GM23248 (cell line): Measurements from ENCODE around the gene CD109. TPM values are rescaled to one million over a fixed set of nuclear protein-coding genes. Genes with fewer than 3 reads are reported as not detected.

Experiments used
- DNase-seq: peaks from one replicate; pipeline ENCODE4 v3.0.0-alpha.2; 2015
- H2AFZ ChIP-seq: fragments of 200-600 bp; sonication (generic); 2 replicates; pipeline ENCODE4 v1.6.1; 2016; ENCODE audit warnings: antibody characterized with exemption
- H3F3A ChIP-seq: fragments of 200-600 bp; sonication (generic); 2 replicates; pipeline ENCODE4 v1.6.1; 2016; ENCODE audit warnings: mild to moderate bottlenecking, antibody characterized with exemption, mixed run types; ENCODE audit not compliant: insufficient read depth
- H3K27ac ChIP-seq: fragments of 200-600 bp; sonication (generic); 2 replicates; pipeline ENCODE4 v1.5.1; 2016; ENCODE audit warnings: mild to moderate bottlenecking
- H3K27me3 ChIP-seq: fragments of 200-600 bp; sonication (generic); replicated peaks from 2 replicates; pipeline ENCODE4 v1.6.1; 2016; ENCODE audit warnings: mild to moderate bottlenecking; ENCODE audit not compliant: insufficient read depth
- H3K36me3 ChIP-seq: fragments of 200-600 bp; sonication (generic); 2 replicates; pipeline ENCODE4 v1.6.1; 2016; ENCODE audit warnings: low read depth, mild to moderate bottlenecking
- H3K4me1 ChIP-seq: fragments of 200-600 bp; sonication (generic); 2 replicates; pipeline ENCODE4 v1.6.1; 2016; ENCODE audit warnings: mild to moderate bottlenecking; ENCODE audit not compliant: insufficient read depth
- H3K4me2 ChIP-seq: fragments of 200-600 bp; sonication (generic); one replicate; pipeline ENCODE4 v1.6.1; 2016; ENCODE audit warnings: mild to moderate bottlenecking; ENCODE audit not compliant: unreplicated experiment
- H3K4me3 ChIP-seq: fragments of 200-600 bp; sonication (generic); 2 replicates; pipeline ENCODE4 v1.5.1; 2016; ENCODE audit warnings: mild to moderate bottlenecking
- H3K79me2 ChIP-seq: fragments of 200-600 bp; sonication (generic); 2 replicates; pipeline ENCODE4 v1.6.1; 2016; ENCODE audit warnings: mild to moderate bottlenecking; ENCODE audit not compliant: insufficient read depth
- H3K9ac ChIP-seq: fragments of 200-600 bp; sonication (generic); 2 replicates; pipeline ENCODE4 v1.6.1; 2016; ENCODE audit warnings: mild to moderate bottlenecking
- H3K9me2 ChIP-seq: fragments of 200-600 bp; sonication (generic); 2 replicates; pipeline ENCODE4 v1.6.1; 2016; ENCODE audit warnings: mixed run types, mild to moderate bottlenecking, moderate library complexity; ENCODE audit not compliant: insufficient read depth
- H3K9me3 ChIP-seq: fragments of 200-600 bp; sonication (generic); one replicate; pipeline ENCODE4 v1.6.1; 2017; ENCODE audit warnings: low read depth
- H4K20me1 ChIP-seq: fragments of 200-600 bp; sonication (generic); 2 replicates; pipeline ENCODE4 v1.6.0; 2016; ENCODE audit not compliant: insufficient read depth
- EZH2 ChIP-seq: fragments of 200-600 bp; sonication (generic); IDR thresholded peaks from 2 replicates; pipeline ENCODE4 v1.6.1; 2018; ENCODE audit warnings: antibody characterized with exemption, mild to moderate bottlenecking; ENCODE audit not compliant: insufficient read depth, poor library complexity, severe bottlenecking
- EZH2phosphoT487 ChIP-seq: fragments of 200-600 bp; sonication (generic); IDR thresholded peaks from 2 replicates; pipeline ENCODE4 v1.6.1; 2018; ENCODE audit warnings: antibody characterized with exemption, moderate library complexity, mild to moderate bottlenecking, low read depth; ENCODE audit not compliant: insufficient read depth
- in situ Hi-C: fragments of 300-500 bp; cut with MboI; formaldehyde crosslinking; loops from 2 replicates; pipeline ENCODE4 v1.15.0; 2020
- polyA plus RNA-seq: library from polyadenylated mRNA; unstranded; fragments of >200 nt; fragmentation: Nextera tagmentation; extraction: Ambion mirVana; gene quantifications from 2 replicates; pipeline ENCODE4 v1.2.1, GENCODE V29; 2016
- total RNA-seq: library from RNA; depleted of rRNA; stranded (reverse); fragments of >200 nt; shearing (Covaris generic); gene quantifications from 2 replicates; pipeline ENCODE4 v1.2.3, GENCODE V29; 2014; rRNA removed

CD109 gene
- total and polyA plus RNA-seq, 2 experiments from 2014 or later: 31.3 to 68.6 TPM

- Histone ChIP-seq H3K79me2 (no peaks in the 10 kb centered on the region), H3K36me3 (no peaks in the 10 kb centered on the region), H3K4me3 (no peak overlapping the region), H3K9me3 (no peaks in the 10 kb centered on the region), H3K27me3 (no peaks in the 10 kb centered on the region), H3K27ac (no peak overlapping the region), H3K9me2 (no peaks in the 10 kb centered on the region; the same call in 1 of the 2 replicates), H3F3A (0 out of 2 replicates have a peak, but pooled peaks cover 7% of the 10 kb centered on the region), H4K20me1 (no peaks in the 10 kb centered on the region), H3K4me2 (no peak overlapping the region), H3K4me1 (peaks cover 11% of the 10 kb centered on the region; the same call in 1 of the 2 replicates), H3K9ac (no peak overlapping the region), H2AFZ (no peak overlapping the region)
- no peak for TF ChIP-seq EZH2
- TF ChIP-seq EZH2phosphoT487: no peak
- DNase-seq: peak; percentile 65
- in situ Hi-C loops: no loop called here
Observed at GRCh38 chr6:73873081-73873480, 177.1 kb downstream of the CD109 start.

Other genes with a start within 250 kb of the CD109 start
- 4.8 and 6.3 TPM in 2 replicates for gene CGAS, start 243.9 kb upstream of the CD109 start, total RNA-seq
- gene CGAS, start 243.9 kb upstream of the CD109 start, polyA plus RNA-seq: 3.7 TPM in 2 replicates
- 22.9 and 28.9 TPM in 2 replicates for gene MTO1, start 234.5 kb upstream of the CD109 start, total RNA-seq
- gene MTO1, start 234.5 kb upstream of the CD109 start, polyA plus RNA-seq: 21.8 and 23.0 TPM in 2 replicates
- 13,436 and 14,561 TPM in 2 replicates for gene EEF1A1, start 175.2 kb upstream of the CD109 start, total RNA-seq
- 3,887 and 3,918 TPM in 2 replicates for gene EEF1A1, start 175.2 kb upstream of the CD109 start, polyA plus RNA-seq
- 18.4 and 32.1 TPM in 2 replicates for gene SLC17A5, start 42.2 kb upstream of the CD109 start, total RNA-seq
- 19.5 and 20.1 TPM in 2 replicates for gene SLC17A5, start 42.2 kb upstream of the CD109 start, polyA plus RNA-seq